ENCODE measurements around the gene TUBB4B.

DNA sequence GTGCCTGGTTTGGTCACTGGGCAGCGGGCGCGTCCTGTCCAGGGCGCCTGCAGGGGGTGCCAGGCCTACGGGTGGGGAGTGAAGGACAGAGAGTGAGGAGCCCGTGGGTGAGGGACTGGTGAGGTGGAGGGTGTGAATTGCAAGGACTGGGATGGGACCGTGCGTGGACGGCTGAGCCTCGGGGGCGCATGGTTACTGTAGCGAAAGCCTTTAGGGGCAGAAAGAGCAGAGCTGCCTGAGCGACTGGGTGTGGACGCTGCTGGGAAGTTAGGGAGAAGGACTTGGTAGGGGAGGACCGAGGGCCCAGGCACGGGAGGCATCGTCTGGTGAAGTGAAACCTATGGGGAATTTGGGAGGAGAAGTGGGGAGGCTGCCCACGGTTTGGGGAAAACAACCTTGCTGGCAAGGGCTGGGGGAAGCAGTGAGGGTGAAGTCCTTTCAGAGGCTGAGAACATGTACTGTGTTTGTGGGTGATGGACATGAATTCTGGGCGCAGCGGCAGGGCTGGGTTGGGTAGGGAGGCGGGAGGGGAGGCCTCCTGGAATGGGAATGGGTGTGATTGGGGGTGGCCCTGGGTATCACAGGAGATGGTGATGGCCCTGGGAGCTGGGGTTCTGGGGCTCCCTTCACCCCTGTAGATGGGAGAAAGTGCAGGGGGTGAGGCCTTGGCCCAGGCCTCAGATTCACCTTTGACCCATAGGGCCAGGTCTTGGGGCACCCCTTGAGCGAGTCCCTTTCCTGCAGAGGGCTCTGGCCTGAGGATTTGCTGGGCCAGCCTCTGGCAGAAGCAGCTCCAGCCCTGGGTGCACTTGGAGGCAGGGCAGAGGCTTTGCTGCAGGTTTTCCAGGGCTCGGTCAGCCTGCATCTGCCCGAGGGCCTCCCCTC, 34.7 kb downstream of the TUBB4B start:
- TF ChIP-seq CTCF (IDR thresholded peaks at IDR 0.05; ENCODE audit: poor library complexity) (no peak), EZH2 (IDR thresholded peaks at IDR 0.05; ENCODE audit: borderline replicate concordance) (no peak), EZH2phosphoT487 (IDR thresholded peaks at IDR 0.05; ENCODE audit: low read depth, severe bottlenecking, unreplicated experiment) (no peak)

Measured in hepatocyte (in vitro differentiated cells).